Islet precursor cell (in vitro differentiated cells): ENCODE measurements around the gene PRR20B.
"Not testable (repeated sequence)": the region's sequence is repeated elsewhere in the genome, so short reads cannot be mapped to it uniquely, and the experiment has no call there.

Source experiments
- DNase-seq: peaks from one replicate; pipeline ENCODE4 v3.0.0-alpha.2; 2018

PRR20B gene

GRCh38 chr13:57147188-57147587 is at the start of gene PRR20B:
Gene PRR20B (plus strand): TSS chr13:57147488. CDS start chr13:57147875, 387 bp downstream.
- DNase-seq, result not testable (repeated sequence)

GRCh38 chr13:57114945-57115344 is 32.3 kb upstream of the PRR20B start:
- no peak for DNase-seq

GRCh38 chr13:57123681-57124080 is 23.6 kb upstream of the PRR20B start:
- no peak for DNase-seq

DNA sequence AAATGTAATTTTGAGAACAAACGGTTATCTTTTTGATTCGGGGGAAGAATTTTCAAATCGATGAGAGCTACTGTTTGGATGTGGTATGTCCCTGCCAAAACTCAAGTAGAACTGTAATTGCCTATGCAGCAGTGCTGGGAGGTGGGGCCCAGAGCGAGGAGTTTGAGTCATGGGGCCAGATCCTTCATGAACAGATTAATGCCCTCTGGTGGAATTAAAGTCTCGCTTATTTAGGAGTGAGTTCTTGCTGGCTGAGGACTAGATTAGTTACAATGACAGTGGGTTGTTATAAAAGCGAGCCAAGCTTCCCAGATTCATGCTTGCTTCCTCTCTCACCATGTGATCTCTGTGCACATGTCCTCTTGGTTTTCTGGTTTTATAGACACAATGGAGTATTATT is 18.4 kb upstream of the PRR20B start:
- no peak for DNase-seq

- DNase-seq, result no peak
Observed at GRCh38 chr13:57136093-57136492, 11.2 kb upstream of the PRR20B start.

- DNase-seq, result no peak
Observed at GRCh38 chr13:57137585-57137984, 9.7 kb upstream of the PRR20B start.

DNA sequence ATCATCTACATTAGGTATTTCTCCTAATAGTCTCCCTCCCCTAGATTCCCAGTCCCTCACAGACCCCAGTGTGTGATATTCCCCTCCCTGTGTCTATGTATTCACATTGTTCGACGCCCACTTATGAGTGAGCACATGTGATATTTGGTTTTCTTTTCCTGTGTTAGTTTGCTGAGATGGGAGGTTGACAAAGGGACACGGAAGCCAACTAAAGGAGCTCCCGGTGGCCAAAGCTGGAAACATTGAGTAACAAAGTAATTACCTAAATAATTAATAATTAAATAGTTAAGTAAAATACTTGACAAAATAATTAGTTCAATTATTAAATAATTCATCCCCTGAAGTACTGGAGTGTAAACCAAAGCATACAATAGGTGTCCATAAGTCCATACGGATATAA is 8.3 kb upstream of the PRR20B start:
- no peak for DNase-seq

GRCh38 chr13:57139781-57140180 is 7.5 kb upstream of the PRR20B start:
- not testable (repeated sequence) for DNase-seq

DNA sequence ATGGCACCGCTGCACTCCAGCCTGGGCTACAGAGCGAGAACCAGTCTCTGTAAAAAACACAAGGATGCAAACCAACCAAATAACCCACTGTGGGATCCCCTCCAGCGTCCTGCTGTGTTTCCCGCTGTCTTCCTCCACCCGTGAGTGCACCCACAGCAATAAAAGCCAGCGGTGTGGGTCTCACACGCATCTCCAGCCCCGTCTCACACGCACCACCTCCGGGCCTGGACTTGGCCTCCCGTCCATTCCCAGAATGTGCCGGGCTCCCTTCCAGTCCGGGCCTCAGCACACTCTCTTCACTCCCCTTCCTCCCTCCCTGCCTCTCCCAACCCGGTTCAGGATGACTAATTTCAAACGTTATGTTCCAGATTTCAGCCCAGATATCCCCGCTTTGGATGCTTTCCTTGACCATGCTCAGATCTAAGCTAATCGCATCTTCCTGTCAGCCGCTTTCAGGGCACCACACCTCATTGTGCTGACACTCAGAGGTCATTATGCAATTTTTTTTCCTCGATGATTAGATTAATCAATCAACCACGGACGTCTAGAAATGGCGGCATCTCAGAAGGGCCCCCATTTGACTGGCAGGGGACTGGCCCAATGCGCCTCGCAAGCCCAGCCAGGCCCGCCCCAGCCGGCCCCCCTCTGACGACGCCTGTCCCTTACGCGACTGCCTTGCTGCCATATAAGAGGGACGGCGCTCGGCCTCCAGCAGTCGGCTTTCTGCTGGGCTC is 6.9 kb upstream of the PRR20B start, which contains the start of gene PRR20A:
Gene PRR20A (plus strand): TSS at position 684 of the 734 bp plus-strand sequence. CDS start 387 bp downstream, outside the sequence.
- not testable (repeated sequence) for DNase-seq

DNA sequence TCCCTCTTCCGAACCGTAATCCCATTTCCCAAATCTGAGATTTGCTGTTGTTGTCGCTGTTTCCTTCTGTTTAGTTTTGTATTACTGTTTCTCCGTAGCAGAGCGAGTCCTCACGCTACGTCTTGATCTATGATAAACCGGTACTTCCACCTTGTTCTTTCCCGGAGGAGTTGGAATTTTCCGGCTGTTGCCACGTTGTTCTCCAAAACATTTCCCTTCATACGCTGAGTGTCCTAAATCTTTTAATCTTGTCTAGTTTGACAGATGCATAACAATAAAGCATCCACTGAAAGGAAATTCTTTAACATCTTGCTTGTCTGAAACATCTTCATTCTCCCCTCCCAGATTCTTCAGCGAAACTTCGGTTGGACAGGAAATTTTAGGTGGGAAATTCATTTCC is 818 bp downstream of the PRR20B start:
- DNase-seq, result not testable (repeated sequence)

- not testable (repeated sequence) for DNase-seq
Observed at GRCh38 chr13:57153761-57154160, 6.5 kb downstream of the PRR20B start, which contains the start of gene PRR20C. Gene PRR20C (plus strand): TSS chr13:57154061. CDS start chr13:57154448, 387 bp downstream.

- not testable (repeated sequence) for DNase-seq
Observed at GRCh38 chr13:57160332-57160731, 13.0 kb downstream of the PRR20B start, which contains the start of gene PRR20D. Gene PRR20D (plus strand): TSS chr13:57160632. CDS start chr13:57161019, 387 bp downstream.

GRCh38 chr13:57166897-57167296 is 19.6 kb downstream of the PRR20B start, which contains the start of gene PRR20E:
Gene PRR20E (plus strand): TSS chr13:57167197. CDS start chr13:57167584, 387 bp downstream.
- DNase-seq, result not testable (repeated sequence)

DNA sequence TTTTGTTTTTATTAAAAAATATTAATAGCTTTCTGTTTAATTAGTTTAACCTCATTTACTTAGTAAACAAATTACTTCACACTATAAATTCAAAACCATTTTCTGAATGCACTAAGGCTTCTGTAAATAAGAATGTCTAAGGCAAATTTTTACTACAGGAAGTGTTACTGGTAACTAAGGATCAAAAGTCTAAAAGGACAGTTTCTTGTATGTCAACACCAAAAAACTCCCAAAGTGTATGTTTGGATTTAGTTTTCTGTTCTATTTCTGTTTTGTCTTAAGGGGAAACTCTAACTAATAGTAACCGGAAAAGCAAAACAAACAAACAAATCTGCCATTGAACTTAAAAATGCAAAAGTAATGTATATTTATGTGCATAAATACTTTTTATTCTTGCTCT is 44.4 kb downstream of the PRR20B start:
- no peak for DNase-seq
